GM12864 (cell line): ENCODE results near the gene HNRNPA2B1.
"Not testable (repeated sequence)": the region's sequence is repeated elsewhere in the genome, so short reads cannot be mapped to it uniquely, and the experiment has no call there.

Experiments used
- DNase-seq: peaks from one replicate; pipeline ENCODE4 v3.0.0-alpha.2; 2011; ENCODE audit warnings: low read depth
- H3K4me3 ChIP-seq: 2 replicates; pipeline ENCODE4 v1.5.1; 2011; ENCODE audit warnings: mild to moderate bottlenecking, low read depth, low read length, control low read depth
- TF ChIP-seq, protein P1 (sequence below): IDR thresholded peaks from 2 replicates; pipeline ENCODE4 v1.5.1; 2011; ENCODE audit warnings: low read depth, mild to moderate bottlenecking, moderate library complexity, low read length, control low read depth, inconsistent platforms; ENCODE audit errors: missing control alignments

Gene HNRNPA2B1

GRCh38 chr7:26167303-26167934 is 33.1 kb downstream of the HNRNPA2B1 start:
- TF ChIP-seq, protein P1, sequence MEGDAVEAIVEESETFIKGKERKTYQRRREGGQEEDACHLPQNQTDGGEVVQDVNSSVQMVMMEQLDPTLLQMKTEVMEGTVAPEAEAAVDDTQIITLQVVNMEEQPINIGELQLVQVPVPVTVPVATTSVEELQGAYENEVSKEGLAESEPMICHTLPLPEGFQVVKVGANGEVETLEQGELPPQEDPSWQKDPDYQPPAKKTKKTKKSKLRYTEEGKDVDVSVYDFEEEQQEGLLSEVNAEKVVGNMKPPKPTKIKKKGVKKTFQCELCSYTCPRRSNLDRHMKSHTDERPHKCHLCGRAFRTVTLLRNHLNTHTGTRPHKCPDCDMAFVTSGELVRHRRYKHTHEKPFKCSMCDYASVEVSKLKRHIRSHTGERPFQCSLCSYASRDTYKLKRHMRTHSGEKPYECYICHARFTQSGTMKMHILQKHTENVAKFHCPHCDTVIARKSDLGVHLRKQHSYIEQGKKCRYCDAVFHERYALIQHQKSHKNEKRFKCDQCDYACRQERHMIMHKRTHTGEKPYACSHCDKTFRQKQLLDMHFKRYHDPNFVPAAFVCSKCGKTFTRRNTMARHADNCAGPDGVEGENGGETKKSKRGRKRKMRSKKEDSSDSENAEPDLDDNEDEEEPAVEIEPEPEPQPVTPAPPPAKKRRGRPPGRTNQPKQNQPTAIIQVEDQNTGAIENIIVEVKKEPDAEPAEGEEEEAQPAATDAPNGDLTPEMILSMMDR, result no peak
- no peak for DNase-seq
- H3K4me3 ChIP-seq, result no peak overlapping the region

- no peak for DNase-seq
- TF ChIP-seq, protein P1, result no peak
- no peak overlapping the region for H3K4me3 ChIP-seq
These were observed 33.8 kb downstream of the HNRNPA2B1 start for GRCh38 chr7:26166684-26167266.

- H3K4me3 ChIP-seq, result no peak overlapping the region
- no peak for DNase-seq
- TF ChIP-seq, protein P1, result no peak
These were observed 34.4 kb downstream of the HNRNPA2B1 start for GRCh38 chr7:26165950-26166683.

- H3K4me3 ChIP-seq, DNase-seq: not testable (repeated sequence)
These were observed 36.7 kb downstream of the HNRNPA2B1 start for GRCh38 chr7:26163804-26164203.

DNA sequence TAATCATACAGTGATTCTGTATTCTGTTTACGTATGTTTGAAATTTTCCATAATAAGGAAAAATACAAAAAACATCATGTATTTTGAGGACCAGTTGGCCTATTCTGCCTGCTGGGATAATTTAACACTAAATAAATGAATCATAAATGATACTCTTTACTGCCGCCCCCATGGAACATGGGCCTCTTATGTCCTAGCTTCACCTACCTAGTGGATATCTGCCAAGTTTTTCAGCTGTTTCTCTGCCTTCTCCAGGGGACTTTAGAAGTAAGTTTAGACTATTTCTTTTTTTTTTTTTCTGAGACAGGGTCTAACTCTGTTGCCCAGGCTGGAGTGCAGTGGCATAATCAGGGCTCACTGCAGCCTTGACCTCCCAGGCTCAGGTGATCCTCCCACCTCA is 38.1 kb downstream of the HNRNPA2B1 start:
- TF ChIP-seq, protein P1, result no peak
- no peak overlapping the region for H3K4me3 ChIP-seq
- no peak for DNase-seq

- TF ChIP-seq, protein P1, result no peak
- DNase-seq, result no peak
These were observed 39.6 kb downstream of the HNRNPA2B1 start for GRCh38 chr7:26160896-26161295.

GRCh38 chr7:26159243-26159642 is 41.3 kb downstream of the HNRNPA2B1 start:
- DNase-seq, result no peak
- H3K4me3 ChIP-seq, result no peak overlapping the region
- TF ChIP-seq, protein P1, result no peak

More at GRCh38 chr7:26160896-26161295, 39.6 kb downstream of the HNRNPA2B1 start:
- no peak overlapping the region for H3K4me3 ChIP-seq
